Measurements from ENCODE around the gene SPIB.

Gene SPIB

DNA sequence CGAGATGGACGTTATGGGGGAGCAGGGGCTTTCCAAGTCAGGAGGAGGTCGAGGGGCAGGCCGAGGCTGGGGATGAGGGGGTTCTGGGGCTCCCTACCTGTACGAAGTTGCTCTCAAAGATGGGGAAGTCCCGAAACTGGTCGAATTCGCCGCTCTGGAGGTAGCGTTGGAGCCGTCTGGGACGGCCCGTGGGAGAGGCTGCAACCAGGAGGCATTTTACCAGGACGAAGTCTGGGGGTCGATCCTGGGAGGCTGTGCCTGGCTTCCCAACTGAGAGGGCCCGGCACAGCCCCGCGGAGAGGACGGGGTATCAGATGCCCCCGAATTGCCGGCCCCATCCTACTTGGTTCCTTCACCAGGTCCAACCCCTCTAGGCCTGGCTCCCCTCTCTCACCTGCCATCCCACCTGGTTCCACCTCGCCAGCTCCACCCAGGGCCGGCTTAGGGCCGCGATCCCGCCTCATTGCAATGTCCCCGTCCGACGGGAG, 57.0 kb downstream of the SPIB start:
- DNase-seq = no peak

DNA sequence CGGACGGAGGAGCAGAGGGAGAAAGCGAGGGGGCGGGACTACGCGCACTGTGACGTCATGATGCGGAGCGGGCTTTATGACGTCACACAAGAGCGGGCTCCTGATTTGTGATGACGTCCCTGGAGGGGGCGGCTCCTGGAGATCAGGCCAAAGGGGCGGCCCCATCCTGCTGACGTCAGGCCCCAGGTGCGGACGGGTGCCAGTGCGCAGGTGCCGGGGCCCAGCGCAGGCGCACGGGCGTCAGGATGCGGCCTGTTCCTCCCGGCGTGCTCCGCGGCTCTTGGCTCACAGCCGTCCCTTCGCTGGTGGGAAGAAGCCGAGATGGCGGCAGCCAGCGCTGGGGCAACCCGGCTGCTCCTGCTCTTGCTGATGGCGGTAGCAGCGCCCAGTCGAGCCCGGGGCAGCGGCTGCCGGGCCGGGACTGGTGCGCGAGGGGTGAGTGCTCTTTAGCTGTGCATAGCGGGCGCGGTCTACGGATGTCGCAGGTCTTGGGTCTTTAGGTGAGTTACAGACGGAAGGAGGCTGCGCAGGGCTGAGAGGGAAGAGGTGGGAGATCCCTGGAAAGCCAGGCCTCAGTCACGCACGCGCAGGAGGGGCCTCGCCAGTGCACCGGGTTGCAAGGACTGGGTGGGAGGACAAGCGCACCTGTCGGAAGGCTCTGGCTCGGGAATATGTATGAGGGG, 57.6 kb downstream of the SPIB start, which contains the start of the genes EMC10 and GARIN5A:
Gene EMC10, plus strand, starts transcription at position 284 of the 683 bp plus-strand sequence. Its CDS starts 38 bp downstream, at position 322.
Gene GARIN5A, minus strand, starts transcription at position 625 of the 683 bp plus-strand sequence. Its CDS starts 460 bp downstream, at position 165.
- DNase-seq = peak; percentile 69 to 89 (median 84)

DNA sequence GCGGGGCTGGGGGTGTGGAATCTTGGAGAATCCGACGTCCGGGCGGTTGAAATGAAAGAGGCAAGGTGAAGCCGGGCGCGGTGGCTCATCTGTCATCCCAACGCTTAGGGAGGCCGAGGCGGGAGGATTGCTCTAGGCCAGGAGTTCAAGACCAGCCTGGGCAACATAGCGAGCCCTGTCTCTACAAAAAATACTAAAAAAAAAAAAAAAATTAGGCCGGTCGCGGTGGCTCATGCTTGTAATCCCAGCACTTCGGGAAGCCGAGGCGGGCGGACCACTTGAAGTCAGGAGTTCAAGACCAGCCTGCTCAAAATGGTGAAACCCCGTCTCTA, 58.1 kb downstream of the SPIB start:
- no peak for DNase-seq

DNA sequence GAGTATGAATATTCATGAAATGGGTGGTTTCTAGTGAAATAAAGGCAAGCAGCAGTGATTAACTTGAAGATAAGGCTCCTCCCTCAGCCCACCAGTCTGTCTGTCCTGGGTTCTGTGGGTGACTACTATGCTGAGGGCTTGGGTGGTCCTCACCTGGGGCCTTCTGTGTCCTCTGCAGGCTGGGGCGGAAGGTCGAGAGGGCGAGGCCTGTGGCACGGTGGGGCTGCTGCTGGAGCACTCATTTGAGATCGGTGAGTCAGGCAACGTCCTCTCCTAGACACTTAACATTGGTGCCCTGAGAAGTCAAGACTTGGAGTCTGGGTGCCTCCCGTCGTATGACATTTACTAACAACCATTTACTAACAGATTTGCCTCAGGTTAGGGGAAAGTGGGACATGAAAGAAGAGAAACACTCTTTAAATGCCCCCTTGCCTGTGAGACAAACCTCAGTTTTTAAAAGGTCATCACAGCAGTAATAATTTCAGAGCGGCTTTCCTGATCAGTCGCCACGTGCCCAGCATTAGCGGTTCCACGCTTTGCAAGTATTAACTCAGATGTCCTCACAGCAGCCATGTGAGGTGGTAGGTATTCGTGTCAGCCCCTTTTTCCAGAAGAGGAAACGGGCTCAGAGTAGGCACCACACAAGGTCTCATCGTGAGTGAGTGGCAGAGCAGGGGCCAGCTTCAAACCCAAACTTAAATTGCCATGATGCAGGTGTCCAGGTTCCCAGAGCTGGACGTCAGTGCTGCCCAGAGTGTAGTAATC, 59.2 kb downstream of the SPIB start:
- DNase-seq = no peak

DNA sequence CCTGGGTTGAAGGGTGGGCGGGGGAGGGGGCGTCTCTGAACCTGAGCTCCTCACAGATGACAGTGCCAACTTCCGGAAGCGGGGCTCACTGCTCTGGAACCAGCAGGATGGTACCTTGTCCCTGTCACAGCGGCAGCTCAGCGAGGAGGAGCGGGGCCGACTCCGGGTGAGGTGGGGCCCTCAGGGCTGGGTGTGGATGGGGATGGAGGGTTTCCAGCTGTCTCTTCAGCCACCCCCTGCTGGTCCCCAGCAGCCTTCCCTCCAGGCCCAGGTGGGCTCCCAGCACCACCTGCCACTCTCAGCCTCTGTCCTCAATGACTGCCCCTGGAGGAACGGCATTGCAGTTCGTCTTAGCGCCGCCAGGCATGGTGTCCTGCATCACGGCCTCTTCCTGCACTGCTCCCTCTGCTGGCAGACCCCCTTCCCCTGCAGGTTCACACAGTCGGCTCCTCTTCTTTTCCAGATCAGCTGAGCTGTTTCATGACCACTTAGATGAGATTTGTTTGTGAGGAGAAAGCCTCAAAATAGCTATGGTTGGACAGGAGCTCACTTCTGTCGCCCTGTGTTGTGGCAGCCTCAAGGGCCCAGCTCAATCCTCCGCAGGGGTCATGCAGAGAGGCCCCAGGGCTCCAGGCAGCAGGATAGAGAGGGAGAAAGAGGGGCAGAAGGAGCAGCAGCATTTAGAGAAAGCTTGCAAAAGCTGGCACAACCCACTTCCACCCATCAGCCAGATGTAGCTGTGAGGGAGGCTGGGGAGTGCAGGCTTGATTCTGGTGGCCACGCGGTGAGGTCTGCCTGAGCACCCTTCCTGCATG, 60.4 kb downstream of the SPIB start:
- DNase-seq = peak in 1 of 4 experiments; percentile 11

DNA sequence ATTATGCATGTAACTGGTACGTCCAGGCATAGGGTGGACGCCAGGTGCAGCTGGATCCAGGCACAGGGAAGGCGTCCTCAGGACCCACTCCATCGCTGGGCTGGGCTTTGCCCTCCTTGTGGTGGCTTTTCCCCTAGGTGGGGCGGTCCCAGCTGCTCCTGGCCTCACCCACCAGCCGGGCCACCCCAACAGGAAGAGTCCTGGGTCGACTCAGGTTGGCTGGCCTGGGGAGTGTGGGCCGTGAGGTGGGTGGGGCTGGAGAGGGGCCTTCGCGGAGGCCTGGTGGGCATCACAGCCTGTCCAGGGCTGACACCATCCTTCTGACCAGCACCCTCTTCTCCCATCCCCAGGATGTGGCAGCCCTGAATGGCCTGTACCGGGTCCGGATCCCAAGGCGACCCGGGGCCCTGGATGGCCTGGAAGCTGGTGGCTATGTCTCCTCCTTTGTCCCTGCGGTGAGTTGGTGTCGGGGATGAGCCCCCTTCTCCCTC, 61.1 kb downstream of the SPIB start:
- DNase-seq = no peak

DNA sequence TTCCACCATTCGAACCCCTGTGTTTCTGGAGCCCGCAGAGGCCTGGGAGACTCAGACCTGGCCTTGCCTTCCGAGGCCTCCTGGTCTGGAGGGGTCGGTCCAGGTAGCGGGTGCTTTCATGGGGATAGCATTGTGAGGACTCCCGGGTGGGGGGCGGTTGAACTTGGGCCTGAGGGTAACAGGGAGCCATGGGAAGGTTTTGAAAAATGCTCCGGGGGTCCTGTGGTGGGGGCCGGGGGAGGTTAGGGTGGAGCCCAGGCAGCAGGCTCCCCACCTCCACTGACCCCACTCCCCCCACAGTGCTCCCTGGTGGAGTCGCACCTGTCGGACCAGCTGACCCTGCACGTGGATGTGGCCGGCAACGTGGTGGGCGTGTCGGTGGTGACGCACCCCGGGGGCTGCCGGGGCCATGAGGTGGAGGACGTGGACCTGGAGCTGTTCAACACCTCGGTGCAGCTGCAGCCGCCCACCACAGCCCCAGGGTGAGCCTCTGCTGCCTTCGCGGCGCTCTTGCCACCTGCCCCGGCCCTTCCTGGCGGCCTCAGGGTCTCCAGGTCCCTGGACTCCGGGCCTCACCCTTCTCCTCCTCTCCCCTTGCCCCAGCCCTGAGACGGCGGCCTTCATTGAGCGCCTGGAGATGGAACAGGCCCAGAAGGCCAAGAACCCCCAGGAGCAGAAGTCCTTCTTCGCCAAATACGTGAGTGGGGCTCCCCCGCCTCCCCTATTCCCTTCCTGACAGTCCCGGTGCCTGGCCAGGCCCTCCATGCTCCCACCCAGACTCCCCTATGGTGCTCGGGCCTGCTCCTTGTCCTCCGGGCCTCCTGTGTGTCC, 61.8 kb downstream of the SPIB start:
- DNase-seq = no peak
